ENCODE results near the gene SCD.
"Not testable (repeated sequence)": the region's sequence is repeated elsewhere in the genome, so short reads cannot be mapped to it uniquely, and the experiment has no call there.

Gene SCD

GRCh38 chr10:100346765-100347567, at the start of gene SCD:
SCD (plus strand) TSS chr10:100347233; CDS start chr10:100347505, 272 bp downstream.
- DNase-seq (ENCODE audit: low spot score) = peak; percentile 98

DNA sequence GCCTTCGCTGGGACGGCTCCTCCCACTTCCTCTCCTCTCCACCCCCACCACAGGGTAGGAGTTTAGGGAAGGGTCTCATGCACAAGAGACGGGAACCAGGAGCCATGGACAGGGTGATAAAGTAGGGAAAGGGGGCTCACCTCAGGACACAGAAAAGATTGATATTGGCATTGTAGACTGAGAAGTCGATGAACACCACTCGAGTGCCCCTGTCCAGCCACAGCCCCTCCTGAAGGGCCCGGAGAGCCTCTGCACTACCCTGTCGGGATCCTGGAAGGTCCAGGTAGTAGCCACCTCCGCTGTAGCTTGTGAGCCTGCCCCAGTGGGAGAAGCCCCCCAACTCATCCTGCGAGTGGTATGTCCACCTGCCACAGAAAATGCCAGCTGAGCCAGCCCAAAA, 49.8 kb upstream of the SCD start:
- DNase-seq (ENCODE audit: low spot score) = no peak

GRCh38 chr10:100301123-100301522, 45.9 kb upstream of the SCD start:
- DNase-seq (ENCODE audit: low spot score) = not testable (repeated sequence)

- peak; percentile 49 for DNase-seq (ENCODE audit: low spot score)
Measured at GRCh38 chr10:100303724-100304319, 43.2 kb upstream of the SCD start.

GRCh38 chr10:100304414-100304813, 42.6 kb upstream of the SCD start:
- DNase-seq (ENCODE audit: low spot score) = no peak

GRCh38 chr10:100306861-100307260, 40.2 kb upstream of the SCD start:
- DNase-seq (ENCODE audit: low spot score) = no peak

- DNase-seq (ENCODE audit: low spot score) = no peak
Measured at GRCh38 chr10:100307684-100308083, 39.3 kb upstream of the SCD start.

DNA sequence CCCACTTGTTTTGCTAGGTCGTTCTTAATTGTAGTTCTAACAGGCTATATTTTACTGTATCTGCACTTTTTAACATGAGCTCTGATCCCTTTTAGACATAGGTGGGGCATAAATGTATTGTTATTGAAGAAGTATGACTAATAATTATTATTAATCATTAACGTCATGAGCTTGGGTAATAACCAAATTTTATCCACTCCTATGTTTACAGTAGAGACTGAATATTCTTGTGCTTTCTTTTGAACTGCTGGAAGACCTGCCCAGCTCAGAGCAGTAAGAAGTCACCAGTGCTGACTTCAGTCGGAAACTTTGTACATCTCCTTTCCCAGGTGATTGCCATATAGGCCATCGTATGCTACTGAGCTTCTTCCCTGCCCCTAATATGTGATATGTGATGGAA, 35.7 kb upstream of the SCD start:
- no peak for DNase-seq (ENCODE audit: low spot score)

DNA sequence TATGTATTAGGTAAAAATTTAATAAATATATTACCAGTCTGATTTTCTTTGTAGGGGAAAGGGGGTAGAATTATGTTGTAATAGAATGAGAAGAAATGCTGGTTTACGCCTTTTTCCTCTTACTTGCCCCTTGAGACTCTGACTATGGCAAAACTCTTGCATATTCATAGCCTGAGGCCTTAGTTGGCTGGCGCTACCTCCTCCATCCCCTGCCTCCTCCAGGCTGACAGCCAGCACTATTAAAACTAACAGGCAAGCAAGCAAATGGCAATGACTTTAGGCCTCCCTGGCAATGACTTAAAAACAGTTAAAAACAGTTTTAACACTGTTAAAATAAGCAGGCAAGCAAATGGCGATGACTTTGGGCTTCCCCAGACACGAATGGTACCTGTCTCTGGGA, 31.4 kb upstream of the SCD start:
- DNase-seq (ENCODE audit: low spot score) = no peak

DNA sequence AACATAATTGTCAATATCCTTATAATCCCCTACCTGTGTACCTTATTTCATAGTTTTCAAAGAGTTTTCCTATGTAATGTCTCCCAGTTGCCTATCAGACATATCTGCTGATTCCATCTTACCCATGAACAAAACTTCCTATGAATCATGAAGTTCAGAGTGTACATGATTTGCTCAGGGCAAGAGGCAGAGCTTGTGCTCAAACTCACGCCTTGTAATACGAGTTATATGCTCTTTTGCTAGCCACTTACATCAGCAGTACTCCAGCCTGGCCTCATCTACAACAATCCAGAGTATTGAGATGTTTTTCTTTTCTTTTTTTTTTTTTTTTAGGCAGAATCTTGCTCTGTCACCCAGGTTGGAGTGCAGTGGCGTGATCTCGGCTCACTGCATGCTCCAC, 28.8 kb upstream of the SCD start:
- no peak for DNase-seq (ENCODE audit: low spot score)

- DNase-seq (ENCODE audit: low spot score) = no peak
Measured at GRCh38 chr10:100319707-100320402, 27.2 kb upstream of the SCD start.

- DNase-seq (ENCODE audit: low spot score) = no peak
Measured at GRCh38 chr10:100325158-100325557, 21.9 kb upstream of the SCD start.

DNA sequence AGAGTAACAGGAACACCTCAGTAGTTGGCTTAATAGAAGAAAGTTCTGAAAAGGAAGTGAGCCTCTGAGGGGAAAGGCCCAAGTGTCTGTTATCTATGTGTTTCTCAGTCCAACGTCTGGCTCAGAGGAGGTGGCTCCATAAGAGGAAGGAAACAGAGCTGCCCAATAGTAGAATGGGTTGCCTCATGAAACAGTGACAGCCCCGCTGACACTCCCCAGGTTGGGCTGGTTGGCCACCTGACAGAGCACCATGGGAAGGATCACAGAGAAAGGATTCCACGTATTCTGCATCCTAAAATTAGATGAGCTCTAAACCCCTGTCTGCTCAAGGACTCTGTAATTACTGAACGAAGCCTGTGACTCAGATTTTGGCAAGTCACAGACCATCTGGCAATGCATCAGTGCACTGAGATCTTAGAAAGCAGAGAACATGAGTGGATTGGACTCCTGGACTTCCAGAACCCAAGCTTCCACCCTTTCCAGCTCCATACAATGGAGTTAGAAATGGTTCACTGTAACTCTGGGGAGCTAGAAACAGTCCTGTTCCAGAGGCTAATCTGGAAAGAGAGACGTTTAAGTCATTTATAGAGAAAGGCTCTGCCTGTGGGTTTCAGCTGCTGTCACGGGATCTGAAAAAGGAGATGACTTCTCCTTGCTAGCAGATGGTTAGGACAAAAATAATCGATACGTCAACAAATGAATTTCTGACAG, 19.9 kb upstream of the SCD start:
- peak; percentile 51 for DNase-seq (ENCODE audit: low spot score)

- DNase-seq (ENCODE audit: low spot score) = no peak
Measured at GRCh38 chr10:100327718-100328009, 19.4 kb upstream of the SCD start.

DNA sequence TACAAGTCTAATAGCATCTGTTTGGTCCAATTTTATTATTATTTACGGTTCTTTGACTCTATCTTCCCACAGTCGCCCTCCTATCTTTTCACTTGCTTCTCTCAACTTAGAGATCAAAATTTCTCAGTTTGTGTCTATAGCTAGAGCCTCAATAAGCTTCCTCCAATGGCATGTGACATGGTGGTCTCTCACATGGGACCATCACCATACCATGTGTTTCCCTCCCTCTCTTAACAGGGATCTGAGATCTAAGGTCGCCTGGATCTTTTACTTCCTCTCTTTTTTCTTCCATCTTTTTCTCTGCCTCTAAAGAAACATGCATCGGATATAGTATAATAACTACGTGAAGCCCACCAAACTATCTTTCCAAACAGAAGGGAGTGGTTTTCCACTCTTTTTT, 18.8 kb upstream of the SCD start:
- no peak for DNase-seq (ENCODE audit: low spot score)

DNA sequence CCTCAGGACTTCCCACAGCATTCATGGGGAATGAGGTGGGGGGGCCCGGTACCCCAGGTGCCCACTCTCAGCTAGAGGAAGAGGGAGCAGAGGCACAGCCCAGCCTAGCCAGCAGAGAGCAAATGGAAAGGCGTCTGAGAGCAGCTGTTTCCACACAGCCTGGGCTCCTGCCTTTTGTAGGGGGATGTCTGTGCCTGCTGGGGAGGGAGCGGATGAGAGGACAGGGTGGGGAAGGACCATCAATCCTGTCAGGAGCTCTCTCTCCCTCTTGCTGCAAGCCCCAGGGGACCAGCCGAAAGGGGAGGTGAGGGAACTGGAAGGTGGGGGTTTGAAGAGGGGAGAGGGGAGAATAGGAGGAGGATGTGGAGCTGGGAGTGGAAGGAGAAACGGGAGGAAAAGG, 17.0 kb upstream of the SCD start, which contains the start of gene PKD2L1:
TSS of gene PKD2L1 (minus strand) at position 150 of the 400 bp plus-strand sequence. CDS start at position 25, 125 bp downstream.
- no peak for DNase-seq (ENCODE audit: low spot score)

- no peak for DNase-seq (ENCODE audit: low spot score)
Measured at GRCh38 chr10:100333106-100333505, 13.9 kb upstream of the SCD start.

DNA sequence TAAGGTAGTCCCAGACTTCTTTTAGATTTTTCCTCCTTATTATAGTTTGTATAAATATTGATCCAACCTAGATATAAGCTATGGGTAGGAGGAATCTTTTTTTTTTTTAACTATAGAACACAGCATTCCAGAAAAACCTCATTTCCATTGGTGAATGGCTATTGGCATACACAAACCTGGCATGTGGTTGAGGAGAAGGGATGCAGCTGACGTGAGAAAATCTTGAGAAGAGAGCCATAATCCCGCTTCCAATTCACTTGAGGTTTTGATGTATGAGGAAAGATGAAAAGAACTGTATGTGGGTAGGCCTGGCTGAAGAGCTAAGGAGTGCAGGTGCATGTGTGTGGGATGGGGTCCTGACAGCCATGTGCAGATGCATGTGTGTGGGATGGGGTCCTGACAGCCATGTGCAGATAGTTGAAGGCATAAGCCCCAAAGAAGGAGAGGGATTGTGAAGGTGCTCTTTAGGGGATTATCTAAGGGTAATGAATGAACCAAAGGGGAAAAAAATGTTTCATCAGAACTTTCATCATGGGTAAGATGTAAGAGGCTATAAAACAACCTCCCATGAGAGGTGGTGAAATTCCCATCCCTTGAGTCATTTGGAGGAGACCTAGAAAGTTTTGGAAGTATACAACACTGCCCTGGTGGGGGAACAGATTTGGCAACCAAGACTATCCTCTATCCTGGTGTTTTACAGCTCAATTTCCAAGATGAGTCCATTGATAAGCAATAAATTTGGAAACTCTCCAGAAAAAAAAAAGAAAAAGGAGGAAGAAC, 13.2 kb upstream of the SCD start:
- no peak for DNase-seq (ENCODE audit: low spot score)

DNA sequence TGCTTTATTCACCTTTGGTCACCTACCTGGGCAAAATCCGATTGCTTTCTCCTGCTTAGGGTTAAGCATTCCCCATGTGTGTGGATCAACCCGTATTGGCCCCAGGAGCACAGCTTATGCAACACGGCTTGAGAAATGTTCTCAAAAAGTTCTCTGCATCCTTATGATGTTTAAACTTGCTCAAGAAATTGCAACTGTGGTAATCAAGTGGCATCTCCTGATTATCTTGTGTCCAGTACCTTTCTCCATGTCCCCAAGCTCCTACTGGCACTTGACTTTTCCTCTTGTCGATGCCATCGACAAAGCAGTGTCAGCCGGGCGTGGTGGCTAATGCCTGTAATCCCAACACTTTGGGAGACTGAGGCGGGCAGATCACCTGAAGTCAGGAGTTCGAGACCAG, 12.3 kb upstream of the SCD start:
- no peak for DNase-seq (ENCODE audit: low spot score)

DNA sequence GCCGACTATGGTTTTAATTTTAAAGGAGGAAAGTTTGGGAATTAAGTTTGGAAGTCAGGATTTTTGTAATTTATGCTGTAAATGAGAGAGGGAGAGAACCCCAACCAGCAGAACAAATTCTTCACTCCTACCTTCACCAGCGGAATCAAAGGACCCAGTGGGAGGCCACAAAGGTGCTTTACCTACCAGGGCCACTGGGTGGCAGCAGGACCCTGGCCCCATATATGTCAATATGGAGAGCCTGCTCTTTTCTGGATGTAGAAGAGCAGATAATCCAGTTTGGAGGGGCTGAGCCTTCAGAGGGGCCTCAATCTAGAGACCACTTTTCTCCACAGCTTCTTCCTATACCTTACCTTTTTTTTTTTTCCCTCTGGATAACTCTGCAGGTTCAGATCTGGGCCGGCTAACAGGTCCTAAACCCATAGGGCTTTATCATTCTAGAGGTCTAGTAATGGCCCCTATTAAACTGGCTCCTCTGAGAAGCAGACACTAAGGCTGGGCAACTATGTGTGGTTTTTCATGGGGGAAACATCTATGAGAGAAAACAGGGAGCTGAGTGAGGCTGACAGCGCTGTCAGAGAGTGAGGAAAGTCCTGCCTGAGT, 8.5 kb upstream of the SCD start:
- peak; percentile 84 for DNase-seq (ENCODE audit: low spot score)

- peak; percentile 51 for DNase-seq (ENCODE audit: low spot score)
Measured at GRCh38 chr10:100339236-100339635, 7.8 kb upstream of the SCD start.

All from NAMALWA (cell line).